Cortex of kidney (tissue), 1 donor: ENCODE measurements around the gene NELL1.

ENCODE experiments used
- DNase-seq: peaks from one replicate; lab custom pipeline; 2025; lab: John Stamatoyannopoulos, UW

Gene NELL1

DNA sequence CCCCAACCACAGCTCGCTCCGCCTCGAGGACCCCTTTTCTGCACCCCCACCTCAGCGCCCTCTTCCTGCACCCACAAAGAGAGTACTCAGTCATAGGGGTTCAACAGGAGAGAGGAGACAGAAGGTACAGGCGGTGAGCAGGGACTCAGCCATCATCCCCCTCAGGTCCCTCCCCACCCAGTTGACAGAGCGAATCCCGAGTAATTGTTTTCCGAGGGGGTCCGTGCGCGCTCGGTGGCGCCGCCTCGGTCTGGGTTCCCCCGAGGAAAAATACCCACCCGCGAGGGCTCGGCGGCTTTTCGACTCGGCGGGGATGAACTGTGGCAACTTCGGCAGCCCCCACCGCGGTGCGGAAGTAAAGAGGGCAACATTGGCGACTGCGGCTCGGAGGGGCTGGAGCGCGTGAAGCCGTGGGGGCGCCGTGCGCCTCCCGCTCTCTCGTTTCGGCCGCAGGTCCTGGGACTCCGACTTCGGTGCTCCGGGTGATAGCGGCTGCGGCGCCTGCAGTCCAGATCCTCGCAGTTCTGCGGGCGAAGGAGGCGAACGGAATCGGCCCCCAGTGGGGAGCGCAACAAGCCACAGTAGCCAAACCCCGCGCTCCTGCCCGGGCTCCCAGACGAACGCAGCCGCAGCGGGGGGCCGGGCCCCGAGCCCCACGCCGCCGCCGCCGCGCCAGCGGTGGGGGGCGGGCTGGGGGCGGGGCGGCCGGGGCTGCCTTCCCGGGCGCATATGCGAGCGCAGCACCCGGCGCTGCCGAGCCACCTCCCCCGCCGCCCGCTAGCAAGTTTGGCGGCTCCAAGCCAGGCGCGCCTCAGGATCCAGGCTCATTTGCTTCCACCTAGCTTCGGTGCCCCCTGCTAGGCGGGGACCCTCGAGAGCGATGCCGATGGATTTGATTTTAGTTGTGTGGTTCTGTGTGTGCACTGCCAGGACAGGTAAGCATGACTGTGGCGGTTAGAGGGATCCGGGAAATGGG is at the start of gene NELL1:
TSS of gene NELL1 (plus strand) at position 743 of the 976 bp plus-strand sequence.
- no peak for DNase-seq

DNA sequence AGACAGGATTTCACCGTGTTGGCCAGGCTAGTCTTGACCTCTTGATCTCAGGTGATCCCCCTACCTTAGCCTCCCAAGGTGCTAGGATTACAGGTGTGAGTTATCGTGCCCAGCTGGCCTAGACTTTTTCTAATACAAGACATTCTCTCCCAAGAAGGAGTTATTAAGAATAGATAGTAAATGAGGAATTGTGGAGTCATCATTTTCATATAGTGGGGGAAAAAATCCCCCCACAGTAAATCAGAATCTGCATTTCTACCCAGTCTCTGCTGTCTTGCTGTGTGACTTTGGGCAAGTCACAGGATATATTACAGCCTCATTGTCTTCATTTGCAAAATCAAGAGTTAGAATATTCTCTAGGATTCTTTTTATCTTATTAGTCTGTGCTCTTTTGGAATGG is 48.4 kb upstream of the NELL1 start:
- no peak for DNase-seq

DNA sequence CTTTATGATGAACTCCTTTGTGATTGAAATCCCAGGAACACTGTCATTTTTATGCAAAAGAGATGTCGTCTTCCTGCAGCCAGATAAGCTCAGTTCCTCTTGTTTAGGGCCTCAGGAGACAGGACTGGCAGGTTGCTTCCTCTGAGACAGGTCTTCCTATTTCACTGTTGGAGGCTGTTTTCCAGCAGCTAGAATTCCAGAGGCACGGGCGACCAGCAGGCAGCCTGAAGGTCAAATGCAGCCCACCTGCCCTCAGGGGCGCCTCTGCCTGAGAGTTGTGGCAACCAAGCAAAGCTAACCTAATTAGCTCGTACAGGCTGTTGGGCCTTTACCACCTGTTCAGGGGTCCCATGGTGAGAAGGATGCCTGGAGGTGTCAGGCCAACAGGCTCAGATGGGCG is 47.7 kb upstream of the NELL1 start:
- no peak for DNase-seq

DNA sequence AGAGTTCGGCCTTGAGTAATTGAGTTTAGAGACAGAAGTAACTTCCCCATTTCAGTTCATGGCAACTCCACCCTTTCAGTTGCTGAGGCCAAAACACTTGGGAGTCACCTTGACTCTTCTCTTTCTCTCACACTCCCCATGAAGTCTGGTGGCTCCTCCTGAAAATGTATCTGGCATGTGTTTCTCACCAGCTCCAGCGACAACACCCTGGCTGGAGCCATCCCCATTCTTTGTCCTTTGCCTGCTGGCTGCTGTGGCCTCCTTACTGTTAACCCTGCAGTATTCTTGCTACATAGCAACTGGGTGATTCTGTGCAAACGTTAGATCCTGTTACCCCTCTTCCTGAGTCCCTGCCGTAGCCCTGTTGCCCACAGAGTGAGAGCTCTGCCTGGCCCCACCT is 46.1 kb upstream of the NELL1 start:
- no peak for DNase-seq

DNA sequence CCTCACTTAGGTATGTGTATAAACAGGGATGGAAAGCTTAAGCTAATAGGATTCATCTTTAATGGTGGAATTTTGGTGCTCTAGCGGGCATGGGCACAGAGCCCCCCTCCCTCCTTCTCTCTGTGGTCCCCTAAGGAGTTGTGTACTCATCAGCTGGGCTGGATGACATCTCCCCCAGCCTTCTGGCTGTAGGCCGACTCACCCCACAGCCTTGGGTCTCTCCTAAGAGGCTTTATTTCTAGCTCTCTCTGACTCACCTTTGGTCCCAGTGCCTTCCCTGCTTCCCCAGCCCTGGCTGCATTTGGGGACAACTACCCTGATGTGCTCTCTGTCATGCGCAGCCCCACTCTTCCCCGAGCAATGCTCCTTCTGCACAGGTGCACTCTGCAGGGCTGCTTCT is 43.1 kb upstream of the NELL1 start:
- DNase-seq = no peak

GRCh38 chr11:20627026-20627425 is 42.4 kb upstream of the NELL1 start:
- DNase-seq = no peak

GRCh38 chr11:20627701-20628100 is 41.7 kb upstream of the NELL1 start:
- no peak for DNase-seq

GRCh38 chr11:20631519-20632168 is 37.7 kb upstream of the NELL1 start:
- DNase-seq = no peak

GRCh38 chr11:20632169-20632532 is 37.2 kb upstream of the NELL1 start:
- no peak for DNase-seq

DNA sequence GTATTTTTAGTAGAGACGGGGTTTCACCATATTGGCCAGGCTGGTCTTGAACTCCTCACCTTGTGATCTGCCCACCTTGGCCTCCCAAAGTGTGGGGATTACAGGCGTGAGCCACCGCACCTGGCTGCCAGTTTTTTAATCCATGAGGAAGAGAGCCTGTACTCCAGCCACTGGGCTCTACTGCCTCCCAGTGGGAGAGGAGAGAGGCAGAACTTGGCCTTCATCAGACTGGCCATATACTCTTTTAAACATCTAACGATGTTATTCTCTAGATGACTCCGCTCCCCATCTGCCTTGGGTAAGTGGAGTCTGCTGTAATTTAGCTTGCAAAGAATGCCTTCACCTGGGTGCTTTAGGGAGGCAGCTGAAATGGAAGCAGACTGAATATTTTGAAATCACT is 35.3 kb upstream of the NELL1 start:
- no peak for DNase-seq

GRCh38 chr11:20634781-20635180 is 34.6 kb upstream of the NELL1 start:
- no peak for DNase-seq

DNA sequence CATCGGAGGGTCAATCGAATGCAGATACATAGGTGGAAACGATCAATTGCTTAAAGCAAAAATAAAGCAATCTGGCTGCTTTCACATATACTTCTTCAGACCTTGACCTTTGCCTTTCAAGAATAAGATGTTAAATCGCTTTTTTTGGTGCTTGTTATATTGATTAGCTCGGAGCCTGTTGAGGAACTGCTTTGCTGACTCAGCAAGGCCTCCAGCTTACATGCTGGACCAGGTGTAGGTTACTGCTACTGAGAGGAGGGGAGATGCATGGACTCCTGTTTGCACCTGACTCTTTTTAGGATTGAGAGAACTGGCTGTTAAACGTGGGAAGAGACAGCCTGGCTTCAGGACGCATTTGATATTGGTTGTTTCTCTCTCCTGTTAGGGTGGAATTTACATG is 31.3 kb upstream of the NELL1 start:
- DNase-seq = no peak

- no peak for DNase-seq
Measured at GRCh38 chr11:20639688-20640087, 29.7 kb upstream of the NELL1 start.

- DNase-seq = no peak
Measured at GRCh38 chr11:20640401-20640800, 29.0 kb upstream of the NELL1 start.

- DNase-seq = no peak
Measured at GRCh38 chr11:20644360-20644759, 25.0 kb upstream of the NELL1 start.

GRCh38 chr11:20647976-20648565 is 21.3 kb upstream of the NELL1 start:
- DNase-seq = no peak

DNA sequence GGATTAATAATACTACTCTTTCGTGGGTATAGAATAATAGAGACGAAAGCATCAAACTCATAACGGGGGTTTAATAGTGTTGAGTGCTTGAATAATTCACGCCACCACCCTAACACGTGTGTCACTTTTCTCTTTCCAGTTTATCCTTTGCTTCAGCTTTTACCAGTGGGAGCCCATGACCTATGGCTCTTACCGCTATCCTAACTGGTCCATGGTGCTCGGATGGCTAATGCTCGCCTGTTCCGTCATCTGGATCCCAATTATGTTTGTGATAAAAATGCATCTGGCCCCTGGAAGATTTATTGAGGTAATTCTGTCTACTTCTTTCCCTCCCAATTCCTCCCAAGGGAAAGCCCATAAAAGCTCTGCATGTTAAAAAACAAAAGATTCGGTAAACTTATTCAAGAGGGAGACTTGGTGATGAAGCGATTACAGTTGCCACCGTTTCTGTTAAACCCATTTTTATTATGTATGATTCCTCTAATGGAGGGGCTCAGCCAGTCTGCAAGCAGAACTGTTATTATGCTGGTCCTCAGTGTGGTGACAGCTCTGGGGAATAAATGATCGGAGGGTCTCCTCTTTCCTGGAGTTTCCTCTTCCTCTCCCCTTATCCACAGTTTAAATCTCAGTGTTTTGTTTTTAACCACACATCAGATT is 17.1 kb upstream of the NELL1 start:
- DNase-seq = no peak

DNA sequence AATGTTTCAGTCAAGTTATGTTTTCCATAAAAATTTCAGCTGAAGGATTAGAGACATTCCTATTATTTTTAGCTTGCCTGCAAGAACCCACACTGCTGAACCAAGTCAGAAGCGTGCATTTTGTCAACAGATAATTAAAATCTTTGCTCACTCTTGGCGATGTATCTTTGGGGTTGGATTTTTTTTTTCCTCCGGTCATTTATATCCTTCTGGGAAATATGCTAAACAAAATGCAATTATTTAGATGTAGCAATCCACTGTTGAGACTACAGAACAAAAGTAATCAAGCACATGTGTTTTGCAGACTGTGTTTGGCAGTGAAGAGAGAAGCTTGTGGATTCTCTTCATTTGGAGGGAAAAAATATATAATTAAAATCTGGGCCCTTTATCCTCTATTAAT is 15.3 kb upstream of the NELL1 start:
- DNase-seq = no peak

- no peak for DNase-seq
Measured at GRCh38 chr11:20656901-20657300, 12.5 kb upstream of the NELL1 start.

- no peak for DNase-seq
Measured at GRCh38 chr11:20658135-20658534, 11.3 kb upstream of the NELL1 start.

GRCh38 chr11:20661445-20661844 is 7.9 kb upstream of the NELL1 start:
- DNase-seq = no peak

GRCh38 chr11:20661850-20662249 is 7.5 kb upstream of the NELL1 start:
- no peak for DNase-seq
